HG02623 (cell line): ENCODE data around the gene TP53BP2.
"Not testable (repeated sequence)": the region's sequence is repeated elsewhere in the genome, so short reads cannot be mapped to it uniquely, and the experiment has no call there.

Experiments
- ATAC-seq: cut with Tn5 transposase; IDR thresholded peaks from one replicate; pipeline ENCODE4 v1.9.1; 2021; ENCODE audit warnings: moderate library complexity; ENCODE audit not compliant: unreplicated experiment

Gene TP53BP2

GRCh38 chr1:223856386-223856785 lies 10.6 kb upstream of the TP53BP2 start:
- no peak for ATAC-seq

GRCh38 chr1:223853748-223854147 lies 8.0 kb upstream of the TP53BP2 start:
- no peak for ATAC-seq

- no peak for ATAC-seq
These were observed 7.5 kb upstream of the TP53BP2 start for GRCh38 chr1:223853275-223853674.

- ATAC-seq: no peak
These were observed 6.6 kb upstream of the TP53BP2 start for GRCh38 chr1:223852337-223852736.

- ATAC-seq: no peak
These were observed 3.9 kb upstream of the TP53BP2 start for GRCh38 chr1:223849352-223850254.

- ATAC-seq: no peak
These were observed 2.8 kb upstream of the TP53BP2 start for GRCh38 chr1:223848536-223848935.

- no peak for ATAC-seq
These were observed 2.1 kb upstream of the TP53BP2 start for GRCh38 chr1:223847781-223848345.

GRCh38 chr1:223845037-223845809 lies 524 bp downstream of the TP53BP2 start:
- ATAC-seq: peak; percentile 8

GRCh38 chr1:223844787-223845036 lies 1.0 kb downstream of the TP53BP2 start:
- ATAC-seq: no peak

GRCh38 chr1:223843934-223844786 lies 1.6 kb downstream of the TP53BP2 start:
- ATAC-seq: no peak

GRCh38 chr1:223842784-223843183 lies 3.0 kb downstream of the TP53BP2 start:
- ATAC-seq: no peak

- not testable (repeated sequence) for ATAC-seq
These were observed 3.6 kb downstream of the TP53BP2 start for GRCh38 chr1:223841977-223842623.

- ATAC-seq: no peak
These were observed 5.5 kb downstream of the TP53BP2 start for GRCh38 chr1:223840254-223840653.

GRCh38 chr1:223838125-223838854 lies 7.5 kb downstream of the TP53BP2 start:
- ATAC-seq: no peak

- no peak for ATAC-seq
These were observed 8.1 kb downstream of the TP53BP2 start for GRCh38 chr1:223837687-223838086.

GRCh38 chr1:223837206-223837605 lies 8.5 kb downstream of the TP53BP2 start:
- no peak for ATAC-seq

GRCh38 chr1:223836586-223836985 lies 9.2 kb downstream of the TP53BP2 start:
- no peak for ATAC-seq

GRCh38 chr1:223835754-223836153 lies 10.0 kb downstream of the TP53BP2 start:
- ATAC-seq: no peak

- no peak for ATAC-seq
These were observed 11.0 kb downstream of the TP53BP2 start for GRCh38 chr1:223834660-223835263.
